Measurements from ENCODE around the gene MVK. TPM values are rescaled to one million over a fixed set of nuclear protein-coding genes. Genes with fewer than 3 reads are reported as not detected.

The MVK gene
- total RNA-seq, 1 donor = 9.7 TPM

DNA sequence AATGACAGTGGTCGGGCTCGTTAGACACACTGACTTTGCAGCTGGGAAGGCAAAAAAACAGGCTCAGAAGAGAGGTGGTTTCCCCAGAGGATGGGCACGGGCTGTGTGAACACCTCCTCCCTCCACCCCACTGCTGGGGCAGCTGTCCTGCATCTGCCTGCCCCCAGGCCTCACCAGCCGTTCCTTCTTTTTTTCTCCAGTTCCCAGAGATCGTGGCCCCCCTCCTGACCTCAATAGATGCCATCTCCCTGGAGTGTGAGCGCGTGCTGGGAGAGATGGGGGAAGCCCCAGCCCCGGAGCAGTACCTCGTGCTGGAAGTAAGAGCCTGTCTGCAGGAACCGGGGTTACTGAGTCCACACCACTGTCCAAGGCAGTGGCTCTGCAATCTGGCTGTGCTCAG, 17.4 kb downstream of the MVK start:
- TF ChIP-seq, protein P1, sequence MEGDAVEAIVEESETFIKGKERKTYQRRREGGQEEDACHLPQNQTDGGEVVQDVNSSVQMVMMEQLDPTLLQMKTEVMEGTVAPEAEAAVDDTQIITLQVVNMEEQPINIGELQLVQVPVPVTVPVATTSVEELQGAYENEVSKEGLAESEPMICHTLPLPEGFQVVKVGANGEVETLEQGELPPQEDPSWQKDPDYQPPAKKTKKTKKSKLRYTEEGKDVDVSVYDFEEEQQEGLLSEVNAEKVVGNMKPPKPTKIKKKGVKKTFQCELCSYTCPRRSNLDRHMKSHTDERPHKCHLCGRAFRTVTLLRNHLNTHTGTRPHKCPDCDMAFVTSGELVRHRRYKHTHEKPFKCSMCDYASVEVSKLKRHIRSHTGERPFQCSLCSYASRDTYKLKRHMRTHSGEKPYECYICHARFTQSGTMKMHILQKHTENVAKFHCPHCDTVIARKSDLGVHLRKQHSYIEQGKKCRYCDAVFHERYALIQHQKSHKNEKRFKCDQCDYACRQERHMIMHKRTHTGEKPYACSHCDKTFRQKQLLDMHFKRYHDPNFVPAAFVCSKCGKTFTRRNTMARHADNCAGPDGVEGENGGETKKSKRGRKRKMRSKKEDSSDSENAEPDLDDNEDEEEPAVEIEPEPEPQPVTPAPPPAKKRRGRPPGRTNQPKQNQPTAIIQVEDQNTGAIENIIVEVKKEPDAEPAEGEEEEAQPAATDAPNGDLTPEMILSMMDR (IDR thresholded peaks at IDR 0.05; ENCODE audit: insufficient read depth, low read length) = no peak
- H3K4me3 ChIP-seq (ENCODE audit: low read depth, low read length) = no peak overlapping the region
- no peak for DNase-seq (ENCODE audit: low read depth)

DNA sequence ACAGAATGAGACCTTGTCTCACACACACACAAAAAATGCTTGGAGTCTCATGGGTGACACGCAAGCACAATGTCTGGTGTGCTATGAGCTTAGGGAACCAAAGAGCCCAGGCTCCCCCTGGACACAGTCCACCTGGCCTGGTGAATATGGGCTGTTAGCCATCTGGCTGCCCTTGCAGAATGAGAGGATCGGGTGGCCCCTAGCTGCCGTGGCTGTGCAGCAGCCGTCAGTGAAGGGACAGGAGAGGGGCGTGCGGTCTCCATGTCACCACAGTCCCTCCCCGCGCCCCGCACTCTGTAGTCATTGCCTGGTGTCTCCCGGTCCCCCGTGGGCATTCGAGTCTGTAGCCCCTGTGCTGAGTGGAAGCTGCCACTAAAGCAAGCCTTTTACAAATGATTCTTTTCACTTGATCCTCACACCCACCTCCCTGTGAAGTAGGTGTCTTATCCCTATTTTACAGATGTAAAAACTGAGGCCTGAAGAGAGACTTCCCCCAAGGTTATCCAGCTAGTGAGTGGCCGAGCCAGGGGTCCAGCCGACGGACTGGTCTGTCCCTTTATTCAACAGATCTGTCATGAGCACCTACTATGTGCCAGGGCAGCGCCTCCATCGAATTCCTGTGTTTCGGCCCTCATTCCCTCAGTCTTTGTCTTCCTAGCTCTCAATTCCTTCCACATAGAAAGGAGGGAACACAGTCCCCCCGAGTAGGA, 18.8 kb downstream of the MVK start:
- DNase-seq (ENCODE audit: low read depth) = no peak
- no peak overlapping the region for H3K4me3 ChIP-seq (ENCODE audit: low read depth, low read length)
- TF ChIP-seq, protein P1 (IDR thresholded peaks at IDR 0.05; ENCODE audit: insufficient read depth, low read length) = no peak

DNA sequence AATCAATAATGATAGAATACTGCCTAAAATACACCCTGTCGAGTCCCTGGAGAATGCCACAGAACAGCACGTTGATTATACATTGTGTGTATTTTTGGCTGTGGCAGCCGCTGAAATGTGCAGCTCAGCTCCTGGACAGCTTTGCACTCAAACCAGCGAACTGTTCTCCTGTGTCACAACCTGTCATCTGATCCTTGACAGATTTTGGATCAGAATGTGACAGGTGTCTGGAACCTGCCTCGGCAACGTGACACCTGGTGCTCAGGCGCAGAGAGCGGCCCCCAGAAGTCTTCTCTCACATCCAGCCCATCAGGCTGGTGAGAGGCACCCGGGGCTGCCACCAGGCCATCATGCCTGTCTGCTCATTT, 19.3 kb downstream of the MVK start:
- DNase-seq (ENCODE audit: low read depth) = no peak
- H3K4me3 ChIP-seq (ENCODE audit: low read depth, low read length) = no peak overlapping the region
- TF ChIP-seq, protein P1 (IDR thresholded peaks at IDR 0.05; ENCODE audit: insufficient read depth, low read length) = no peak

- no peak for DNase-seq (ENCODE audit: low read depth)
- TF ChIP-seq, protein P1 (IDR thresholded peaks at IDR 0.05; ENCODE audit: insufficient read depth, low read length) = no peak
- no peak overlapping the region for H3K4me3 ChIP-seq (ENCODE audit: low read depth, low read length)
These were observed 21.1 kb downstream of the MVK start for GRCh38 chr12:109594556-109595317.

DNA sequence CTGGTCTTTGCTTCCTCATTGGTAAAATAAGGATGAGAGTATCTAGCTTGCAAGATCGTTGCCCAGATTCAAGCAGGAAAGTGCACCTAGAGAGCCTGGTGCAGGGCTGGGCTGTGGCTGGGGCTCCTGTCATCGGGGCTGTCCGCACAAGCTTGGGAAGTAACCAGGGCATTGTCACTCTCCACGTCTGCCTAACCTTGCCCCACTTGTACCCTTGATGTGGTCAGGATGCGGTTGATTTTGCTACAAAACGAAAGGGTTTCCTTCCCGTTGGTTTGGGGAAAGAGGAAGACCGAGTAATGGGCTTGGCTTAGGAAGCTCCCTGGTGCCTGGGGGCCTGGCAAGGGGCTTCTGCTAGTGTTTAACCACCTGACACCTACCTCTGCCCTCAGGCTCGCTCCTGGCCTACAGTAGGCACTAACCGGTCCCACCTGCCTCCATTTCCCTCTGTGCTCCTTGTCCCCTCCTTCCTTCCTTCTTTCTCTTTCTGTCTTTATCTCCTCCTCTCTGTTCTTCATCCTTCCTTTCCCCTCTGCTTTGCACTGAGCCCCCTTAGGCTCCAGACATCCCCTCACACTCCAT, 21.8 kb downstream of the MVK start:
- H3K4me3 ChIP-seq (ENCODE audit: low read depth, low read length) = no peak overlapping the region
- no peak for DNase-seq (ENCODE audit: low read depth)
- TF ChIP-seq, protein P1 (IDR thresholded peaks at IDR 0.05; ENCODE audit: insufficient read depth, low read length) = no peak

- TF ChIP-seq, protein P1 (IDR thresholded peaks at IDR 0.05; ENCODE audit: insufficient read depth, low read length) = no peak
- DNase-seq (ENCODE audit: low read depth) = no peak
- H3K4me3 ChIP-seq (ENCODE audit: low read depth, low read length) = no peak overlapping the region
These were observed 23.0 kb downstream of the MVK start for GRCh38 chr12:109596418-109597244.
